Large intestine (tissue), 3 donors: ENCODE results near the gene CPNE5. TPM values are rescaled to one million over a fixed set of nuclear protein-coding genes. Genes with fewer than 3 reads are reported as not detected.
A peak's percentile ranks its signal among the peaks of the same experiment; 100 is the strongest.

ENCODE experiments used
- DNase-seq, 2 donors: peaks; one replicate each; pipeline versions ENCODE4 v3.0.0 to v3.0.0-alpha.2; 2013
- H3K27ac ChIP-seq: one replicate; pipeline ENCODE4 v1.5.1; 2013; ENCODE audit warnings: low read length
- H3K27me3 ChIP-seq: 2 replicates; pipeline ENCODE4 v1.6.1; 2013; ENCODE audit warnings: low read length; ENCODE audit not compliant: control insufficient read depth, insufficient read depth
- H3K36me3 ChIP-seq: 2 replicates; pipeline ENCODE4 v1.6.1; 2013; ENCODE audit warnings: low read length; ENCODE audit not compliant: control insufficient read depth, insufficient read depth
- H3K4me1 ChIP-seq: one replicate; pipeline ENCODE4 v1.6.1; 2013; ENCODE audit warnings: low read length; ENCODE audit not compliant: control insufficient read depth, insufficient read depth
- H3K4me3 ChIP-seq: one replicate; pipeline ENCODE4 v1.5.1; 2013; ENCODE audit warnings: low read length
- H3K9me3 ChIP-seq: one replicate; pipeline ENCODE4 v1.6.1; 2013; ENCODE audit warnings: mild to moderate bottlenecking, low read depth, low read length, moderate library complexity; ENCODE audit not compliant: control insufficient read depth
- WGBS: methylation state at CpG from one replicate; pipeline ENCODE4 v1.1.5; 2013; ENCODE audit warnings: low lambda C conversion rate; ENCODE audit not compliant: insufficient coverage; 5-methylcytosine and 5-hydroxymethylcytosine counted together
- polyA plus RNA-seq: library from polyadenylated mRNA; unstranded; fragments of 120-200 nt; gene quantifications from one replicate; pipeline ENCODE4 v1.2.1, GENCODE V29; 2013

CPNE5 gene
- polyA plus RNA-seq, 1 donor, result 3.9 TPM

DNA sequence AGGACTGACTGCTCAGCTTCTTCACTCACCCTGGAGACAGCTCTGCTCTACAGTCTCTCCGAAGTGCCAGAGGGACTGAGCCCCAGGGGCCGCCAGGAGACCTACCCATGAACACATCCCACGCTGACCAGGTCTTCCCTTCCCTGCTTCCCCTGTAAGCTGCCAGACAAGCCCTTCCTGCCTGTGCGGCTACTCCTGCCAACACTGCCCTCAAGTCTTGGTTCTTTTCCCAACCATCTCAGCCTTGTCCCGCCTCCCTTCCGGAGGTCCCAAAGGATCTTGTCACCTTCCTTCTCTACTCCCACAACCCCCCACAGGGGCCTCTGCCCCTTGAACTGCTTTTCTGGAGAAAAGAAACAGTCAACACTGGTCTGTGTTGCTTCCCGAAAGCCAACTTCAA lies 15.0 kb downstream of the CPNE5 start:
- Histone ChIP-seq H3K27ac (no peak overlapping the region), H3K36me3 (no peaks in the 10 kb centered on the region), H3K4me3 (no peak overlapping the region), H3K9me3 (no peaks in the 10 kb centered on the region), H3K4me1 (peaks cover 2% of the 10 kb centered on the region), H3K27me3 (no peaks in the 10 kb centered on the region)
- DNase-seq, result no peak
- WGBS, result 100% methylated on average over 1 of the region's 7 CpGs

GRCh38 chr6:36823421-36824096 lies 15.7 kb downstream of the CPNE5 start:
- Histone ChIP-seq H3K9me3 (no peaks in the 10 kb centered on the region), H3K4me1 (peaks cover 2% of the 10 kb centered on the region), H3K36me3 (no peaks in the 10 kb centered on the region), H3K4me3 (no peak overlapping the region), H3K27me3 (no peaks in the 10 kb centered on the region), H3K27ac (no peak overlapping the region)
- WGBS, result no CpG with 5 or more reads among the region's 12 CpGs
- DNase-seq, result no peak

GRCh38 chr6:36822506-36823269 lies 16.6 kb downstream of the CPNE5 start:
- peaks cover 2% of the 10 kb centered on the region for H3K4me1 ChIP-seq
- no peaks in the 10 kb centered on the region for H3K9me3 ChIP-seq
- no peak overlapping the region for H3K27ac ChIP-seq
- WGBS, result 90% methylated on average over 2 of the region's 19 CpGs
- no peak overlapping the region for H3K4me3 ChIP-seq
- no peaks in the 10 kb centered on the region for H3K27me3 ChIP-seq
- H3K36me3 ChIP-seq, result no peaks in the 10 kb centered on the region
- DNase-seq, result no peak

DNA sequence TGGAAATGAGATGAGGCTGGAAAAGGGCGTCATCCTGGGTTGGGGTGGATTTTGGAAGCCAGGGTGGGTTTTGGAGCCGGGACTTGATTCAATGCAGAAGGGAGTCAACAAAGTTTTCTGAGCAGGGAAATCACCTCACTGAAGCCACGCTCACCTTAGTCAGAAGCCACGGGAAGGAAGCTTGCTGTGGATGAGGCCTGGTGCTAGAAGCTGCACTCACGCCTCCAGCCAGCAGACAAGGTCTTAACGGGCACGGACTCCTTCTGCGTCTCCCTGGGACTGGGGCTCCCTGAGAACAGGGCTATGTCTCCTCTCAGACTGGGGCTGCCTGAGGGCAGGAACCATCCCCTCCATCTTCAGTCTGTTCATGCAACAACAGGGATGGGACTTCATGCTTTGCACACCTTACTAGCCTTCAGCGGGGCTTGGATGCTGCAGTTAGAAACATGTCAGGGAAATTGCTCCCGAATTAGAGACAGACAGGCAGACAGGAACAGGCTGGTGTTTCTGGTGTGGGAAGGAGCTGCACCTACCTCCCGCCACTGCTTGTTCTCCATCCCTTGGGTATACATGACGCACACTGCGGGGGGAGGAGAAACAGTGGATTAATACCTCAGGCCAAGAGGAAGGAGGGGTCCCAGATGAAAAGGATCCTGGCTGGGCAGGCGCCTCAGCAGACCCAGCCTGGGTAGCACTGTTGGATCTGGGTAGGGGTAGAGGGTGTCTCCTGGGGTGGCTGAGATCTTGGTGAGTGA lies 17.5 kb downstream of the CPNE5 start:
- Histone ChIP-seq H3K9me3 (no peaks in the 10 kb centered on the region), H3K4me3 (no peak overlapping the region), H3K4me1 (peaks cover 2% of the 10 kb centered on the region), H3K36me3 (no peaks in the 10 kb centered on the region), H3K27me3 (no peaks in the 10 kb centered on the region), H3K27ac (no peak overlapping the region)
- WGBS, result no CpG with 5 or more reads among the region's 14 CpGs
- DNase-seq, result no peak

DNA sequence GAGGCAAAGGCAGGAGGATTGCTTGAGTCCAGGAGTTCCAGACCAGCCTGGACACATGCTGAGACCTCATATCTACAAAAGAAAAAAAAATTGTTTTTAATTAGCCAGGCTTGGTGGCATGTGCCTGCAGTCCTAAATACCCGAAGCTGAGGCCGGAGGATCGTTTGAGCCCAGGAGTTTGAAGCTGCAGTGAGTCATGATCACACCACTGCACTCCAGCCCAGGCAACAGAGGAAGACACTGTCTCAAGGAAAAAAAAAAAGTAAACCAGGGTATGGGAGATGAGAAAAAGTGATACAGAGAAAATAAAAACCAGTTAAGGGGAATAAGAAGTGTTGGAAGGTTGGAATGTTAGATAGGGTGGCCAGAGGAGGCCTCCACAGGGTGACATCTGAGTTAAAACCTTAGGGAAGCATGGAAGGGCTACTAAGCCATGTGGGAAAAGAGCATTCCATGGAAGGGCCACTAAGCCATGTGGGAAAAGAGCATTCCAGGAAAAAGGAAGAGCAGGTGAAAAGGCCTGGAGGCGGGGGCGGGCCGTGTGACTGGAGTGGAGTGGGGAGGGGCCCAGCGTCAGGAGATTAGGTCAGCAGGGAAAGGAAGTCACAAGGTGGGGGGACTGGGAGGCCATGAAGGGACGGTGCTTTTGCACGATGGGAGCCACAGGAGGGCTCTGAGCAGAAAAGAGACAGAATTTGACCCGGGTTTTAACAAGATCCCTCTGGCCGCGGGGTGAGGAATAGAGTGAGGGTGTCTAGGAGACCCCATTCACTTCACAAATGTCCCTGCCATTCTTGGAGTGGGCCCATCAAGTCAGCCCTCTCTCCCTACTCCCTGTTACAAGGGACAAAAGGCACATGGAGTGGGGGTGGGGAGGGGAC lies 18.3 kb downstream of the CPNE5 start:
- Histone ChIP-seq H3K27ac (peak overlapping the region; percentile 41), H3K9me3 (no peaks in the 10 kb centered on the region), H3K27me3 (no peaks in the 10 kb centered on the region), H3K4me3 (no peak overlapping the region), H3K4me1 (peaks cover 2% of the 10 kb centered on the region), H3K36me3 (no peaks in the 10 kb centered on the region)
- 44% methylated on average over 3 of the region's 12 CpGs for WGBS
- DNase-seq, result peak; percentile 45 to 57

- WGBS, result no CpG with 5 or more reads among the region's 4 CpGs
Measured at GRCh38 chr6:36818756-36819155, 20.5 kb downstream of the CPNE5 start.

DNA sequence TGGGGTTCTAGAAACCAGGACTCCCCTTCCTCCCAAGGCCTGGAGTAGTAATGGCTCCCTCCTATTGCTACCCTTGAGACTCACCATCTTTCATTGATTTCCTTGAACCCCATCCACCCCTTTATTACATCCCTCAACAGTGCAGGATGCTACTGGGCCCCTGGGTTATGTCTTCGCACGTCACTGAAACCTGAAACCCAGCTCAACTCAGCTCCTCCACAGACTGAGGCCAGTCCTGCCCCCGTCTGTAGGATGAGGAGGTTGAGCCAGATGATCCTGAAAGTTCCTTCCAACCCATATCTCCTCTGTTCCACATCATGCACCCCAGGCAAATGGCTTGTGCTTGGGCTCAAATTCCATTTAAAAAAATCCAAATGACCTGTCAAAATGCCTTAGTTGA lies 21.4 kb downstream of the CPNE5 start:
- H3K4me3 ChIP-seq, result no peak overlapping the region
- no peaks in the 10 kb centered on the region for H3K36me3 ChIP-seq
- H3K27me3 ChIP-seq, result no peaks in the 10 kb centered on the region
- H3K27ac ChIP-seq, result no peak overlapping the region
- WGBS, result no CpG with 5 or more reads among the region's 3 CpGs
- H3K4me1 ChIP-seq, result peaks cover 2% of the 10 kb centered on the region
- no peak for DNase-seq
- H3K9me3 ChIP-seq, result no peaks in the 10 kb centered on the region

More at GRCh38 chr6:36818756-36819155, 20.5 kb downstream of the CPNE5 start:
- DNase-seq, result no peak
- H3K4me3 ChIP-seq, result no peak overlapping the region
- peaks cover 2% of the 10 kb centered on the region for H3K4me1 ChIP-seq
- H3K27me3 ChIP-seq, result no peaks in the 10 kb centered on the region
- H3K36me3 ChIP-seq, result no peaks in the 10 kb centered on the region
- no peak overlapping the region for H3K27ac ChIP-seq
- H3K9me3 ChIP-seq, result no peaks in the 10 kb centered on the region

DNA sequence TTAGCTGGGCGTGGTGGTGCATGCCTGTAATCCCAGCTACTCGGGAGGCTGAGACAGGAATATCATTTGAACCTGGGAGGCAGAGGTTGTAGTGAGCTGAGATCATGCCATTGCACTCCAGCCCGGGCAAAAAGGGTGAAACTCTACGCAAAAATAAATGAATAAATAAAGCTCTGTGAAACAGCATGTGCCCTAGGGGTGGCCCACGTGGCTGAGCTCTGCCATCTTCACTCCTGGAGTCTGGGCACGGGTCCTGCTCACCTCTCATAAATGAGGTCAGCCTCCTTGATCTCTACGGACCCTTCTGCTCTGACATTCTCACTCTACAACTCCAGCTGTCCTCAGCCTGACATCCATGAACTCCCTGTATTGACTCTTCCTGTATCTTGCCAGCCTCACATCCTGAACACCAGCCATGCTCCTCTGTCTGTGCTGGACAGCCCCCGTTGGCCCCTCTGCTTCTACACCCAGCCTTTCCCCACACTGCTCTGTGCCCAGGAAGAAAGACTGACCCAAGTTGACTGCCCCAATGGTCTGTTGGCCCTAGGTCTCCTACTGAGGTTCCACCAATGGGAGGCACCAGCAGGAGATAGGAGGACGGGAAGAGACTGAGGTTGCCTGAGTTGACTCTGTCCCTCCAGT lies 21.9 kb downstream of the CPNE5 start:
- Histone ChIP-seq H3K4me1 (peaks cover 2% of the 10 kb centered on the region), H3K4me3 (no peak overlapping the region), H3K36me3 (no peaks in the 10 kb centered on the region), H3K27me3 (no peaks in the 10 kb centered on the region), H3K27ac (no peak overlapping the region), H3K9me3 (no peaks in the 10 kb centered on the region)
- no peak for DNase-seq
- no CpG with 5 or more reads among the region's 9 CpGs for WGBS

DNA sequence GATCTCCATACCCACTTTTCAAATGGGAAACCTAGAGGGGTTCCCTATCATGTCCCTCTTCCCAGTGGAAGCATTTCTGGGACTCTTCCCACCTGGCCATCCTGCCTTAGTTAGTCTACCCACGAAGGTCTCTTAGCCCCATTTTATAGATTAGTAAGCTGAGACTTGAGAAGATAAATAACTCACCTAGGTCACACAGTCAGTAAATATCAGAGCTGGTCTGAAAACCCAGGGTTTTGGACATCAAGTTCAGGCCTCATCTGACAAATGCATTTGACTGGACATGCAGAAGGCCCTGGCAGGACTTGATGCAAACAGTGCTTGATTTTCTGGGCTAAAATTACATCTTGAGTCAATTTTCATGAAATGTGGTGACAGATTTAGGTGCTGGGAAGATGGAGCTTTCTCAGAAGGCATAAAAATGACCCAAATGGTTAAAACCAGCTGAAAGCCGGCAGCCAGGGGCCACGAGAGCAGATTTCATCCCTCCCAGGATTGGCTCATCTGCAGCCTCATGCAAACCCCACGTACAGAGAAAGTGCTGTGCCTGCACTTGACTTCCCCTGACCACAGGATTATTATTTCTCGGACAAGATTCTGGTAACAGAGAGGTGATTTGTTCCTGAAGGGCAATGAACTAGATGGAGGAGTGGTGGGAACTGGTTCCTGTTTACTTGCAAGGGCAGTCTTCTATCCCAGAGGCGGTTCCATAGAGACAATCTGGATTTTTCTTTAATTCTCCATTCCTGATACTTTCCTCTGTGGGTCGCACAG lies 23.1 kb downstream of the CPNE5 start:
- peaks cover under 1% of the 10 kb centered on the region for H3K4me1 ChIP-seq
- no peaks in the 10 kb centered on the region for H3K9me3 ChIP-seq
- no peak overlapping the region for H3K4me3 ChIP-seq
- no CpG with 5 or more reads among the region's 7 CpGs for WGBS
- no peak for DNase-seq
- H3K36me3 ChIP-seq, result no peaks in the 10 kb centered on the region
- no peak overlapping the region for H3K27ac ChIP-seq
- H3K27me3 ChIP-seq, result no peaks in the 10 kb centered on the region
